Activated CD4-positive, alpha-beta T cell treated with anti-CD3 and anti-CD28 coated beads, Interleukin-2, amount 10 ng/mL, durations not matched to agents 24 days and 14 days (primary cell): ENCODE measurements around the gene HOXA9. TPM values are rescaled to one million over a fixed set of nuclear protein-coding genes. Genes with fewer than 3 reads are reported as not detected.
A peak's percentile ranks its signal among the peaks of the same experiment; 100 is the strongest.

Experiments used
- DNase-seq: peaks from one replicate; pipeline ENCODE4 v3.0.0; 2022
- H3K27ac Mint-ChIP-seq: one replicate; pipeline ENCODE4 v1.8.0; 2022; ENCODE audit warnings: mild to moderate bottlenecking, mixed read lengths
- H3K27me3 Mint-ChIP-seq: one replicate; pipeline ENCODE4 v1.8.0; 2022; ENCODE audit warnings: mixed read lengths
- H3K36me3 Mint-ChIP-seq: one replicate; pipeline ENCODE4 v1.8.0; 2022; ENCODE audit warnings: low read depth, mild to moderate bottlenecking, mixed read lengths
- H3K4me1 Mint-ChIP-seq: one replicate; pipeline ENCODE4 v1.8.0; 2021; ENCODE audit warnings: mixed read lengths
- H3K4me3 Mint-ChIP-seq: one replicate; pipeline ENCODE4 v1.8.0; 2022; ENCODE audit warnings: mild to moderate bottlenecking, moderate library complexity, mixed read lengths
- H3K9me3 Mint-ChIP-seq: one replicate; pipeline ENCODE4 v1.8.0; 2021; ENCODE audit warnings: mixed read lengths
- intact Hi-C: fragments of 100-400 bp; cut with micrococcal nuclease; formaldehyde crosslinking; loops from one replicate; pipeline ENCODE4 v1.15.1; 2023
- total RNA-seq: library from RNA; stranded (reverse); gene quantifications from 2 replicates; pipeline ENCODE4 v1.2.3, GENCODE V29; 2022

Gene HOXA9
- total RNA-seq, 1 donor from 2014 or later, result not detected

GRCh38 chr7:27197137-27198042 lies 32.1 kb upstream of the HOXA9 start:
- Mint-ChIP-seq H3K36me3 (peaks cover 5% of the 10 kb centered on the region), H3K4me3 (no peak overlapping the region), H3K27ac (no peak overlapping the region), H3K4me1 (peaks cover 11% of the 10 kb centered on the region), H3K9me3 (no peaks in the 10 kb centered on the region), H3K27me3 (peaks cover 77% of the 10 kb centered on the region)
- intact Hi-C loops, result loop anchor here (2.0 to 5.0 kb wide), 7 partner anchors 13 to 900 kb away; partner anchors contain the start of genes EVX1 and HOXA11
- DNase-seq, result no peak

GRCh38 chr7:27196287-27196767 lies 31.0 kb upstream of the HOXA9 start:
- intact Hi-C loops, result loop anchor here (1.0 to 5.0 kb wide), 8 partner anchors 24 to 901 kb away; partner anchors contain the start of gene EVX1
- Mint-ChIP-seq H3K4me3 (no peak overlapping the region), H3K27me3 (peaks cover 75% of the 10 kb centered on the region), H3K36me3 (peaks cover 5% of the 10 kb centered on the region), H3K4me1 (peaks cover 6% of the 10 kb centered on the region), H3K27ac (no peak overlapping the region), H3K9me3 (no peaks in the 10 kb centered on the region)
- peak; percentile 93 for DNase-seq

- H3K4me1 Mint-ChIP-seq, result no peaks in the 10 kb centered on the region
- intact Hi-C loops, result loop anchor here (5.0 kb wide), 2 partner anchors 587 to 902 kb away; no protein-coding TSS in a partner anchor
- no peaks in the 10 kb centered on the region for H3K9me3 Mint-ChIP-seq
- H3K4me3 Mint-ChIP-seq, result no peak overlapping the region
- DNase-seq, result no peak
- H3K36me3 Mint-ChIP-seq, result peaks cover 2% of the 10 kb centered on the region
- peaks cover 78% of the 10 kb centered on the region for H3K27me3 Mint-ChIP-seq
- no peak overlapping the region for H3K27ac Mint-ChIP-seq
Observed at GRCh38 chr7:27194686-27195379, 29.5 kb upstream of the HOXA9 start.

- Mint-ChIP-seq H3K27ac (no peak overlapping the region), H3K9me3 (no peaks in the 10 kb centered on the region), H3K4me1 (no peaks in the 10 kb centered on the region), H3K4me3 (no peak overlapping the region), H3K36me3 (peaks cover 2% of the 10 kb centered on the region), H3K27me3 (peaks cover 83% of the 10 kb centered on the region)
- intact Hi-C loops, result no loop called here
- DNase-seq, result no peak
Observed at GRCh38 chr7:27194002-27194352, 28.6 kb upstream of the HOXA9 start.

- Mint-ChIP-seq H3K36me3 (no peaks in the 10 kb centered on the region), H3K4me3 (peak overlapping the region; percentile 15), H3K4me1 (peaks cover 3% of the 10 kb centered on the region), H3K27ac (no peak overlapping the region), H3K9me3 (no peaks in the 10 kb centered on the region), H3K27me3 (peaks cover 85% of the 10 kb centered on the region)
- intact Hi-C loops, result no loop called here
- DNase-seq, result no peak
Observed at GRCh38 chr7:27193335-27194001, 28.1 kb upstream of the HOXA9 start.

GRCh38 chr7:27192546-27193334 lies 27.4 kb upstream of the HOXA9 start:
- Mint-ChIP-seq H3K4me1 (peaks cover 5% of the 10 kb centered on the region), H3K9me3 (no peaks in the 10 kb centered on the region), H3K27me3 (peaks cover 85% of the 10 kb centered on the region), H3K4me3 (no peak overlapping the region), H3K27ac (no peak overlapping the region), H3K36me3 (no peaks in the 10 kb centered on the region)
- DNase-seq, result no peak
- intact Hi-C loops, result no loop called here

- H3K4me3 Mint-ChIP-seq, result no peak overlapping the region
- DNase-seq, result no peak
- H3K27me3 Mint-ChIP-seq, result peaks cover 85% of the 10 kb centered on the region
- no peaks in the 10 kb centered on the region for H3K36me3 Mint-ChIP-seq
- H3K4me1 Mint-ChIP-seq, result peaks cover 5% of the 10 kb centered on the region
- no peak overlapping the region for H3K27ac Mint-ChIP-seq
- no peaks in the 10 kb centered on the region for H3K9me3 Mint-ChIP-seq
- intact Hi-C loops, result no loop called here
Observed at GRCh38 chr7:27191833-27192545, 26.7 kb upstream of the HOXA9 start.

GRCh38 chr7:27191161-27191731 lies 25.9 kb upstream of the HOXA9 start:
- H3K27ac Mint-ChIP-seq, result no peak overlapping the region
- H3K27me3 Mint-ChIP-seq, result peaks cover 86% of the 10 kb centered on the region
- no peaks in the 10 kb centered on the region for H3K9me3 Mint-ChIP-seq
- no peak overlapping the region for H3K4me3 Mint-ChIP-seq
- no peak for DNase-seq
- intact Hi-C loops, result no loop called here
- peaks cover 5% of the 10 kb centered on the region for H3K4me1 Mint-ChIP-seq
- no peaks in the 10 kb centered on the region for H3K36me3 Mint-ChIP-seq

- intact Hi-C loops, result no loop called here
- H3K4me1 Mint-ChIP-seq, result peaks cover 11% of the 10 kb centered on the region
- no peak for DNase-seq
- H3K4me3 Mint-ChIP-seq, result no peak overlapping the region
- peaks cover 90% of the 10 kb centered on the region for H3K27me3 Mint-ChIP-seq
- H3K27ac Mint-ChIP-seq, result no peak overlapping the region
- no peaks in the 10 kb centered on the region for H3K9me3 Mint-ChIP-seq
- H3K36me3 Mint-ChIP-seq, result peaks cover 3% of the 10 kb centered on the region
Observed at GRCh38 chr7:27189997-27190748, 24.8 kb upstream of the HOXA9 start.

- Mint-ChIP-seq H3K27ac (no peak overlapping the region), H3K4me1 (peaks cover 15% of the 10 kb centered on the region), H3K36me3 (peaks cover 8% of the 10 kb centered on the region), H3K4me3 (no peak overlapping the region), H3K27me3 (peaks cover 89% of the 10 kb centered on the region), H3K9me3 (no peaks in the 10 kb centered on the region)
- intact Hi-C loops, result no loop called here
- DNase-seq, result no peak
Observed at GRCh38 chr7:27189295-27189996, 24.1 kb upstream of the HOXA9 start.

GRCh38 chr7:27188386-27189294 lies 23.3 kb upstream of the HOXA9 start:
- H3K9me3 Mint-ChIP-seq, result no peaks in the 10 kb centered on the region
- H3K4me1 Mint-ChIP-seq, result peaks cover 15% of the 10 kb centered on the region
- intact Hi-C loops, result no loop called here
- peaks cover 88% of the 10 kb centered on the region for H3K27me3 Mint-ChIP-seq
- peak; percentile 79 for DNase-seq
- H3K27ac Mint-ChIP-seq, result peak overlapping the region; percentile 41
- H3K4me3 Mint-ChIP-seq, result peak overlapping the region; percentile 64
- peaks cover 8% of the 10 kb centered on the region for H3K36me3 Mint-ChIP-seq
